ENCODE data around the gene GNA14. TPM values are rescaled to one million over a fixed set of nuclear protein-coding genes. Genes with fewer than 3 reads are reported as not detected.

Gene GNA14
- total RNA-seq, 1 experiment from 2014 or later = 0.37 TPM

DNA sequence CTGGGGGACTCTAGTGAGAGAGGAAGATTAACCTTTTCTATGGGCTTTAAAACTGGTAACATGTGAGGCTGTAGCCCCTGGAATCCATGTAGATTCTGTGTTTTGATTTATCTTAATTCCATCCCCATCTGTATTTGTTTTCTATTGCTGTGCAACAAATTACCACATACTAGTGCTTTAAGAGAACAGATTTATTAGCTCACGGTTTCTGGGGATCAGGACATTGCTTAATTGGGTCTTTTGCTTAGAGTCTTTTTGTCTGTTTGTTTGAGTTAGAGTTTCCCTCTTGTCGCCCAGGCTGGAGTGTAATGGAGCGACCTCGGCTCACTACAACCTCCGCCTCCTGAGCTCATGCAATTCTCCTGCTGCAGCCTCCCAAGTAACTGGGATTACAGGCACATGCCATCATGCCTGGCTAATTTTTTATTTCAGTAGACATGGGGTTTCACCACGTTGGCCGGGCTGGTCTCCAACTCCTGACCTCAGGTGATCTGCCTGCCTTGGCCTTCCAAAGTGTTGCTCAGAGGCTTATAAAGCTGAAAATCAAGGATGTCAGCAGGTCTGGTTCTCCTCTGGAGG is 29.9 kb upstream of the GNA14 start:
- Histone ChIP-seq H3K79me2 (ENCODE audit: insufficient read depth, low read length) (no peaks in the 10 kb centered on the region), H2AK5ac (ENCODE audit: insufficient read length, low read length) (no peak overlapping the region), H2BK12ac (ENCODE audit: insufficient read length, low read depth, low read length) (no peak overlapping the region), H2BK20ac (ENCODE audit: low read depth, low read length, poor library complexity, severe bottlenecking) (no peak overlapping the region), H2BK5ac (ENCODE audit: insufficient read length, low read length) (no peak overlapping the region), H3K23me2 (ENCODE audit: insufficient read length, low read depth, low read length, poor library complexity, severe bottlenecking) (no peaks in the 10 kb centered on the region), H3K4me1 (ENCODE audit: insufficient read depth, low read length) (no peaks in the 10 kb centered on the region), H4K20me1 (ENCODE audit: control insufficient read depth, insufficient read depth, insufficient read length) (no peaks in the 10 kb centered on the region), H4K5ac (ENCODE audit: insufficient read length, low read depth, low read length) (no peak overlapping the region), H4K91ac (ENCODE audit: insufficient read length, low read depth, low read length) (no peak overlapping the region), H3K18ac (ENCODE audit: insufficient read length, low read depth, low read length) (no peak overlapping the region), H3K9ac (ENCODE audit: extremely low read depth, insufficient read length, low read length) (no peak overlapping the region), H3K9me3 (ENCODE audit: control insufficient read depth, low read depth, low read length) (no peaks in the 10 kb centered on the region), H3K4me2 (ENCODE audit: insufficient read depth, insufficient read length, low read length) (no peak overlapping the region), H2BK15ac (ENCODE audit: low read depth, low read length) (no peak overlapping the region), H3K56ac (ENCODE audit: insufficient read length, low read depth, low read length) (no peak overlapping the region), H3K27ac (ENCODE audit: insufficient read length, low read depth, low read length) (no peak overlapping the region), H2BK120ac (ENCODE audit: low read depth, low read length, poor library complexity, severe bottlenecking) (no peak overlapping the region), H3K27me3 (ENCODE audit: insufficient read depth, low read length) (no peaks in the 10 kb centered on the region), H2AFZ (ENCODE audit: low read length) (no peak overlapping the region), H3K4ac (ENCODE audit: low read depth, low read length) (no peak overlapping the region), H3T11ph (ENCODE audit: low read length) (no peak overlapping the region), H3K79me1 (ENCODE audit: insufficient read depth, low read depth, low read length, poor library complexity, severe bottlenecking) (no peaks in the 10 kb centered on the region), H3K23ac (ENCODE audit: insufficient read length, low read depth, low read length) (no peak overlapping the region), H3K14ac (ENCODE audit: insufficient read depth, low read length) (no peak overlapping the region), H4K8ac (replicated peaks; ENCODE audit: insufficient read length, low read depth, low read length) (no peak overlapping the region)
- DNase-seq = no peak
- Mint-ChIP-seq H3K9me3 (peaks cover 3% of the 10 kb centered on the region in 2 experiments; a peak in 3 of 5 replicates), H3K4me1 (no peaks in the 10 kb centered on the region), H3K27me3 (ENCODE audit: low read depth) (no peaks in the 10 kb centered on the region), H3K36me3 (ENCODE audit: insufficient read depth in 1 of 3, low read depth in 3 of 3) (peaks cover 0 to 3% (median 2%) of the 10 kb centered on the region in 3 experiments; a peak in 3 of 7 replicates), H3K27ac (peak overlapping the region in 1 of 3 experiments; percentile 38; a peak in 1 of 7 replicates), H3K4me3 (no peak overlapping the region)
- WGBS (ENCODE audit: extremely low coverage, insufficient read length, low lambda C conversion rate) = no CpG with 5 or more reads among the region's 7 CpGs
- TF ChIP-seq, protein P1, sequence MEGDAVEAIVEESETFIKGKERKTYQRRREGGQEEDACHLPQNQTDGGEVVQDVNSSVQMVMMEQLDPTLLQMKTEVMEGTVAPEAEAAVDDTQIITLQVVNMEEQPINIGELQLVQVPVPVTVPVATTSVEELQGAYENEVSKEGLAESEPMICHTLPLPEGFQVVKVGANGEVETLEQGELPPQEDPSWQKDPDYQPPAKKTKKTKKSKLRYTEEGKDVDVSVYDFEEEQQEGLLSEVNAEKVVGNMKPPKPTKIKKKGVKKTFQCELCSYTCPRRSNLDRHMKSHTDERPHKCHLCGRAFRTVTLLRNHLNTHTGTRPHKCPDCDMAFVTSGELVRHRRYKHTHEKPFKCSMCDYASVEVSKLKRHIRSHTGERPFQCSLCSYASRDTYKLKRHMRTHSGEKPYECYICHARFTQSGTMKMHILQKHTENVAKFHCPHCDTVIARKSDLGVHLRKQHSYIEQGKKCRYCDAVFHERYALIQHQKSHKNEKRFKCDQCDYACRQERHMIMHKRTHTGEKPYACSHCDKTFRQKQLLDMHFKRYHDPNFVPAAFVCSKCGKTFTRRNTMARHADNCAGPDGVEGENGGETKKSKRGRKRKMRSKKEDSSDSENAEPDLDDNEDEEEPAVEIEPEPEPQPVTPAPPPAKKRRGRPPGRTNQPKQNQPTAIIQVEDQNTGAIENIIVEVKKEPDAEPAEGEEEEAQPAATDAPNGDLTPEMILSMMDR (conservative IDR thresholded peaks at IDR 0.05) = no peak
